H1 (cell line): ENCODE measurements around the gene BLMH. TPM values are rescaled to one million over a fixed set of nuclear protein-coding genes. Genes with fewer than 3 reads are reported as not detected.
A peak's percentile ranks its signal among the peaks of the same experiment; 100 is the strongest.

Experiments used
- CTCF ChIA-PET: fragments of 300-600 bp; sonication (Branson Sonifier 250); formaldehyde crosslinking; loops from one replicate; lab custom pipeline; 2021; ENCODE audit not compliant: partially characterized antibody; lab: Charles Lee
- POLR2A ChIA-PET: fragments of 300-600 bp; sonication (Branson Sonifier 250); formaldehyde crosslinking; loops from one replicate; lab custom pipeline; 2021; ENCODE audit warnings: inconsistent platforms; ENCODE audit not compliant: partially characterized antibody; lab: Charles Lee
- DNase-seq, 2 experiments: peaks; one replicate each; pipeline versions ENCODE4 v3.0.0 to v3.0.0-alpha.2; 2010 to 2022; ENCODE audit warnings: low spot score in 2 of 2, low read depth in 1 of 2, mixed read lengths in 1 of 2
- FAIRE-seq: peaks from 2 replicates; lab custom pipeline; 2011; peaks lifted over from hg19 to GRCh38; lab: Jason Lieb, UNC
- H2AFZ ChIP-seq: 2 replicates; pipeline ENCODE4 v1.8.1; 2012; ENCODE audit warnings: low read length, inconsistent platforms
- H2AK5ac ChIP-seq: 2 replicates; pipeline ENCODE4 v1.6.1; 2013; ENCODE audit warnings: low read depth, low read length
- H2BK120ac ChIP-seq: replicated peaks from 2 replicates; pipeline ENCODE3; 2013; ENCODE audit warnings: low read depth, low read length, inconsistent platforms
- H2BK12ac ChIP-seq: 2 replicates; pipeline ENCODE4 v1.6.1; 2013; ENCODE audit warnings: low read depth, low read length
- H2BK15ac ChIP-seq: 2 replicates; pipeline ENCODE4 v1.6.1; 2013; ENCODE audit warnings: low read length
- H2BK20ac ChIP-seq: 2 replicates; pipeline ENCODE4 v1.6.1; 2013; ENCODE audit warnings: low read length
- H2BK5ac ChIP-seq: 2 replicates; pipeline ENCODE4 v1.6.1; 2013; ENCODE audit warnings: low read depth, low read length
- H3K14ac ChIP-seq: 2 replicates; pipeline ENCODE4 v1.6.1; 2013; ENCODE audit warnings: inconsistent platforms; ENCODE audit not compliant: insufficient read length
- H3K18ac ChIP-seq: 2 replicates; pipeline ENCODE4 v1.6.1; 2013; ENCODE audit warnings: low read length; ENCODE audit errors: extremely low read depth
- H3K23ac ChIP-seq: 2 replicates; pipeline ENCODE4 v1.6.1; 2013; ENCODE audit warnings: inconsistent platforms; ENCODE audit not compliant: insufficient read length
- H3K23me2 ChIP-seq: 2 replicates; pipeline ENCODE4 v1.6.1; 2013; ENCODE audit warnings: low read depth, low read length
- H3K27ac ChIP-seq: 2 replicates; pipeline ENCODE4 v1.6.1; 2011; ENCODE audit warnings: low read depth, low read length, inconsistent platforms
- H3K27me3 ChIP-seq, 4 experiments: replicated peaks in 1 of 4; 1 replicate in 1 of 4; 2 replicates in 3 of 4; pipeline versions ENCODE4 v1.6.1 to v1.8.1; 2011 to 2013; ENCODE audit warnings: low read length in 3 of 4, mild to moderate bottlenecking in 3 of 4, inconsistent platforms in 2 of 4, mixed read lengths in 2 of 4, moderate library complexity in 1 of 4; ENCODE audit not compliant: control insufficient read depth in 3 of 4, insufficient read depth in 3 of 4; ENCODE audit errors: extremely low read depth in 1 of 4
- H3K36me3 ChIP-seq, 4 experiments: 2 replicates each; pipeline versions ENCODE4 v1.6.1 to v1.8.1; 2011 to 2013; ENCODE audit warnings: mild to moderate bottlenecking in 4 of 4, low read length in 3 of 4, moderate library complexity in 2 of 4, control low read depth in 1 of 4, inconsistent platforms in 1 of 4; ENCODE audit not compliant: insufficient read depth in 4 of 4, control insufficient read depth in 2 of 4
- H3K4ac ChIP-seq: replicated peaks from 2 replicates; pipeline ENCODE3; 2013; ENCODE audit warnings: low read length, low read depth, mixed read lengths, inconsistent platforms; ENCODE audit not compliant: insufficient read length
- H3K4me1 ChIP-seq, 4 experiments: replicated peaks in 1 of 4; 1 replicate in 1 of 4; 2 replicates in 3 of 4; pipeline versions ENCODE4 v1.6.1 to v1.8.1; 2011 to 2013; ENCODE audit warnings: low read length in 3 of 4, inconsistent platforms in 2 of 4, mixed read lengths in 1 of 4; ENCODE audit not compliant: insufficient read depth in 4 of 4, control insufficient read depth in 3 of 4
- H3K4me2 ChIP-seq, 2 experiments: 2 replicates each; pipeline versions ENCODE4 v1.6.1 to v1.8.1; 2011 to 2013; ENCODE audit warnings: low read depth in 2 of 2, low read length in 2 of 2, control low read depth in 1 of 2, inconsistent platforms in 1 of 2, mild to moderate bottlenecking in 1 of 2; ENCODE audit not compliant: insufficient read depth in 1 of 2
- H3K4me3 ChIP-seq, 4 experiments: fragments of 200-600, 300-600 bp in 1 of 4; sonication (generic), shearing (Covaris generic), sonication (Bioruptor Twin) in 1 of 4; 2 replicates each; pipeline versions ENCODE4 v1.5.1 to v1.8.1; 2011 to 2016; ENCODE audit warnings: low read length in 4 of 4, low read depth in 3 of 4, control low read depth in 2 of 4, inconsistent platforms in 2 of 4, mild to moderate bottlenecking in 2 of 4, mixed read lengths in 1 of 4, moderate library complexity in 1 of 4; ENCODE audit not compliant: insufficient read depth in 2 of 4; ENCODE audit errors: extremely low read depth in 1 of 4
- H3K56ac ChIP-seq: replicated peaks from 2 replicates; pipeline ENCODE3; 2013; ENCODE audit warnings: low read depth, mild to moderate bottlenecking, mixed read lengths, low read length, inconsistent platforms; ENCODE audit not compliant: insufficient read length
- H3K79me1 ChIP-seq: 2 replicates; pipeline ENCODE4 v1.6.1; 2013; ENCODE audit warnings: low read depth, low read length, control low read depth
- H3K79me2 ChIP-seq, 2 experiments: 2 replicates each; pipeline versions ENCODE4 v1.6.1 to v1.8.1; 2012 to 2013; ENCODE audit warnings: low read length in 2 of 2, mild to moderate bottlenecking in 2 of 2, inconsistent platforms in 1 of 2; ENCODE audit not compliant: insufficient read depth in 2 of 2, control insufficient read depth in 1 of 2
- H3K9ac ChIP-seq, 4 experiments: replicated peaks in 1 of 4; 1 replicate in 1 of 4; 2 replicates in 3 of 4; pipeline versions ENCODE4 v1.6.1 to v1.8.1; 2011 to 2013; ENCODE audit warnings: low read depth in 3 of 4, low read length in 3 of 4, control low read depth in 2 of 4, mild to moderate bottlenecking in 2 of 4, moderate library complexity in 2 of 4, inconsistent platforms in 1 of 4; ENCODE audit errors: extremely low read depth in 1 of 4
- H3K9me3 ChIP-seq, 2 experiments: 2 replicates each; pipeline versions ENCODE4 v1.6.1 to v1.8.1; 2012 to 2013; ENCODE audit warnings: mild to moderate bottlenecking in 2 of 2, moderate library complexity in 2 of 2, control low read depth in 1 of 2, inconsistent platforms in 1 of 2, low read depth in 1 of 2, low read length in 1 of 2, mixed read lengths in 1 of 2; ENCODE audit not compliant: insufficient read depth in 2 of 2
- H4K20me1 ChIP-seq, 2 experiments: replicated peaks in 1 of 2; 2 replicates each; pipeline versions ENCODE3 to v1.8.1; 2011 to 2013; ENCODE audit warnings: inconsistent platforms in 2 of 2, low read length in 2 of 2, mild to moderate bottlenecking in 1 of 2; ENCODE audit not compliant: insufficient read depth in 2 of 2, control insufficient read depth in 1 of 2
- H4K5ac ChIP-seq: 2 replicates; pipeline ENCODE4 v1.6.1; 2013; ENCODE audit warnings: low read length, low read depth, mixed read lengths, inconsistent platforms; ENCODE audit not compliant: insufficient read length
- H4K8ac ChIP-seq: 2 replicates; pipeline ENCODE4 v1.8.0; 2013; ENCODE audit warnings: mild to moderate bottlenecking, moderate library complexity, low read length, inconsistent platforms; ENCODE audit not compliant: insufficient read depth; ENCODE audit errors: extremely low read depth
- H4K91ac ChIP-seq: replicated peaks from 2 replicates; pipeline ENCODE3; 2013; ENCODE audit warnings: low read length, mixed read lengths, inconsistent platforms; ENCODE audit not compliant: insufficient read length
- BCL11A ChIP-seq, 2 experiments: IDR thresholded peaks; one replicate each; pipeline ENCODE4 v1.6.1; 2011; ENCODE audit warnings: low read depth in 2 of 2, low read length in 2 of 2, mild to moderate bottlenecking in 2 of 2
- BRCA1 ChIP-seq: IDR thresholded peaks from 2 replicates; pipeline ENCODE4 v1.6.1; 2012; ENCODE audit warnings: low read depth, low read length, improper control_type of control experiment
- CBX8 ChIP-seq: fragments of 300-800, 300-1000 bp; sonication (generic); IDR thresholded peaks from 2 replicates; pipeline ENCODE4 v1.7.1; 2016; ENCODE audit warnings: low read depth, low read length, borderline replicate concordance
- CREB1 ChIP-seq: IDR thresholded peaks from 2 replicates; pipeline ENCODE4 v1.6.1; 2012; ENCODE audit warnings: inconsistent platforms
- KDM1A ChIP-seq: fragments of 200-600, 300-600 bp; sonication (generic); IDR thresholded peaks from 2 replicates; pipeline ENCODE4 v1.7.1; 2016; ENCODE audit warnings: mild to moderate bottlenecking, low read length, borderline replicate concordance
- PHF8 ChIP-seq: fragments of 200-600 bp; sonication (generic); conservative IDR thresholded peaks from 2 replicates; pipeline ENCODE4 v1.7.1; 2012; ENCODE audit warnings: low read depth, mild to moderate bottlenecking, inconsistent platforms, low read length, moderate library complexity
- SP1 ChIP-seq: IDR thresholded peaks from 2 replicates; pipeline ENCODE4 v1.6.1; 2011; ENCODE audit warnings: low read depth, low read length
- SP4 ChIP-seq: IDR thresholded peaks from 2 replicates; pipeline ENCODE4 v1.6.1; 2012; ENCODE audit warnings: low read length, inconsistent platforms
- YY1 ChIP-seq: IDR thresholded peaks from 2 replicates; pipeline ENCODE4 v1.6.1; 2011; ENCODE audit warnings: low read depth, mild to moderate bottlenecking, low read length
- WGBS, 2 experiments: shearing (Covaris generic) in 1 of 2; methylation state at CpG; one replicate each; pipeline versions ENCODE4 v1.1.6 to v1.1.7; 2013 to 2015; ENCODE audit warnings: low lambda C conversion rate in 2 of 2, mixed read lengths in 2 of 2, inconsistent platforms in 1 of 2, low coverage in 1 of 2, missing lambda C conversion rate in 1 of 2; ENCODE audit not compliant: insufficient replicate concordance in 2 of 2, insufficient coverage in 1 of 2, insufficient read length in 1 of 2; ENCODE audit errors: extremely low coverage in 1 of 2, missing lambda C conversion rate in 1 of 2; 5-methylcytosine and 5-hydroxymethylcytosine counted together
- polyA plus RNA-seq, 7 experiments: library from polyadenylated mRNA; depleted of rRNA in 3 of 7; stranded (reverse) in 5 of 7; unstranded in 2 of 7; fragments of >200 nt in 5 of 7; fragments of 200-250 nt in 2 of 7; gene quantifications; 1 replicate in 5 of 7; 2 replicates in 1 of 7; 4 replicates in 1 of 7; pipeline versions ENCODE4 v1.2.1 to v1.2.3, GENCODE V29; 2011 to 2013; ENCODE audit warnings: missing spikeins in 2 of 7, mixed read lengths in 2 of 7
- total RNA-seq: library from RNA; stranded (reverse); fragmentation: NEBNext Ultra II Directional; extraction: Animal tissue kit (Norgen Biotek cat#: 25700); gene quantifications from 2 replicates; pipeline ENCODE4 v1.2.1, GENCODE V29; 2021
- TF ChIP-seq, protein P1 (sequence below), 3 experiments: IDR thresholded peaks; 1 replicate in 2 of 3; 2 replicates in 1 of 3; pipeline versions ENCODE4 v1.5.1 to v1.6.1; 2011; ENCODE audit warnings: low read length in 3 of 3, mild to moderate bottlenecking in 3 of 3, inconsistent platforms in 2 of 3, low read depth in 1 of 3, moderate library complexity in 1 of 3; ENCODE audit not compliant: insufficient read depth in 1 of 3; ENCODE audit errors: control extremely low read depth in 1 of 3
- TF ChIP-seq, protein P2 (sequence below): IDR thresholded peaks from 2 replicates; pipeline ENCODE4 v1.6.1; 2011; ENCODE audit warnings: low read length, improper control_type of control experiment

Gene BLMH
- total and polyA plus RNA-seq, 2 of the 8 experiments (the other 6 are each of a cell fraction or from before 2014, with no cell fraction given): 18.2 to 74.3 TPM

DNA sequence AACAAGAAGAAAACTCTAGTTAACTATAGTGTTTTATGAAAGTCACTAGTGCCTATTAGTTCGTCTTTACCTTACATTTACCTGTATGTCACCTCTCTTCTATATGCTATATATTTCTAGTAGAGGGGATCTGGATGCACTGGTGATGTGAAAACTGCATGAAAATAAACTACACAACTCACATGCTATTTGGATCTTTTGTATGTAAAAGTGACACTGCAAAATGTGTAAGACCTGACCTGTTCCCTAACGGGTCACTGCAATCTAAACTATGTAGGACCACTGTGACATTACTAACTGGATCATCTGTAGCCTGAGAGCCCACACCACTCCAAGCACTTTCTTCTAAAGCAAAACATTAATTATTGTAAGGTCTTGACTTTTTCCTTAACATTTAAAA is 1.7 kb downstream of the BLMH start:
- 83% methylated on average over 2 of the region's 2 CpGs; no CpG with 5 or more reads in 1 of the 2 experiments for WGBS, 2 experiments
- Histone ChIP-seq H2BK20ac (no peak overlapping the region), H3K56ac (no peak overlapping the region), H3K9ac (no peak overlapping the region), H3K27ac (no peak overlapping the region), H3K4me2 (peak overlapping the region in 1 of 2 experiments; percentile 89; a peak in 1 of 4 replicates), H3K4me3 (no peak overlapping the region), H3K4ac (no peak overlapping the region), H3K14ac (no peak overlapping the region), H4K5ac (no peak overlapping the region), H4K8ac (no peak overlapping the region), H3K27me3 (peaks cover 0 to 2% (median 0%) of the 10 kb centered on the region in 4 experiments; a peak in 2 of 7 replicates), H3K79me1 (peaks cover 3% of the 10 kb centered on the region), H2BK12ac (no peak overlapping the region), H2BK5ac (no peak overlapping the region), H3K9me3 (no peaks in the 10 kb centered on the region), H3K23me2 (peaks cover 6% of the 10 kb centered on the region; the same call in 1 of the 2 replicates), H3K18ac (no peak overlapping the region), H3K23ac (no peak overlapping the region), H2AFZ (no peak overlapping the region), H3K79me2 (peaks cover 0 to 12% of the 10 kb centered on the region in 2 experiments; a peak in 2 of 4 replicates), H4K20me1 (no peaks in the 10 kb centered on the region), H2BK15ac (no peak overlapping the region), H2BK120ac (no peak overlapping the region), H4K91ac (no peak overlapping the region), H3K36me3 (peaks cover 0 to 40% (median 17%) of the 10 kb centered on the region in 4 experiments; a peak in 6 of 8 replicates), H3K4me1 (peaks cover 0 to 5% (median 2%) of the 10 kb centered on the region in 4 experiments; a peak in 3 of 7 replicates), H2AK5ac (no peak overlapping the region)
- FAIRE-seq: no peak
- no peak for DNase-seq
- CTCF ChIA-PET: no interaction called here
- POLR2A ChIA-PET: no interaction called here
- TF ChIP-seq CBX8 (no peak), SP4 (no peak), BCL11A (IDR thresholded peaks at IDR 0.05; ENCODE audit: low read depth in 2 of 2, low read length in 2 of 2) (no peak), KDM1A (no peak), YY1 (no peak), SP1 (no peak), CREB1 (no peak), PHF8 (no peak), BRCA1 (no peak)
- TF ChIP-seq, protein P1, sequence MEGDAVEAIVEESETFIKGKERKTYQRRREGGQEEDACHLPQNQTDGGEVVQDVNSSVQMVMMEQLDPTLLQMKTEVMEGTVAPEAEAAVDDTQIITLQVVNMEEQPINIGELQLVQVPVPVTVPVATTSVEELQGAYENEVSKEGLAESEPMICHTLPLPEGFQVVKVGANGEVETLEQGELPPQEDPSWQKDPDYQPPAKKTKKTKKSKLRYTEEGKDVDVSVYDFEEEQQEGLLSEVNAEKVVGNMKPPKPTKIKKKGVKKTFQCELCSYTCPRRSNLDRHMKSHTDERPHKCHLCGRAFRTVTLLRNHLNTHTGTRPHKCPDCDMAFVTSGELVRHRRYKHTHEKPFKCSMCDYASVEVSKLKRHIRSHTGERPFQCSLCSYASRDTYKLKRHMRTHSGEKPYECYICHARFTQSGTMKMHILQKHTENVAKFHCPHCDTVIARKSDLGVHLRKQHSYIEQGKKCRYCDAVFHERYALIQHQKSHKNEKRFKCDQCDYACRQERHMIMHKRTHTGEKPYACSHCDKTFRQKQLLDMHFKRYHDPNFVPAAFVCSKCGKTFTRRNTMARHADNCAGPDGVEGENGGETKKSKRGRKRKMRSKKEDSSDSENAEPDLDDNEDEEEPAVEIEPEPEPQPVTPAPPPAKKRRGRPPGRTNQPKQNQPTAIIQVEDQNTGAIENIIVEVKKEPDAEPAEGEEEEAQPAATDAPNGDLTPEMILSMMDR (IDR thresholded peaks at IDR 0.05; ENCODE audit: control extremely low read depth in 1 of 3, insufficient read depth in 1 of 3, low read depth in 1 of 3, low read length in 3 of 3): no peak
- TF ChIP-seq, protein P2, sequence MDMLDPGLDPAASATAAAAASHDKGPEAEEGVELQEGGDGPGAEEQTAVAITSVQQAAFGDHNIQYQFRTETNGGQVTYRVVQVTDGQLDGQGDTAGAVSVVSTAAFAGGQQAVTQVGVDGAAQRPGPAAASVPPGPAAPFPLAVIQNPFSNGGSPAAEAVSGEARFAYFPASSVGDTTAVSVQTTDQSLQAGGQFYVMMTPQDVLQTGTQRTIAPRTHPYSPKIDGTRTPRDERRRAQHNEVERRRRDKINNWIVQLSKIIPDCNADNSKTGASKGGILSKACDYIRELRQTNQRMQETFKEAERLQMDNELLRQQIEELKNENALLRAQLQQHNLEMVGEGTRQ: no peak
